GM12878 (cell line): ENCODE measurements around the gene ANGEL1. TPM values are rescaled to one million over a fixed set of nuclear protein-coding genes. Genes with fewer than 3 reads are reported as not detected.

Experiments
- ATAC-seq: fragments of 200-7000 bp; cut with Tn5 transposase; 3 replicates; pipeline ENCODE4 v1.9.1; 2020; ENCODE audit warnings: mild to moderate bottlenecking, moderate library complexity
- BruUV-seq: library from RNA; stranded (reverse); fragments of 400-500 nt; replicated peaks from 2 replicates; lab custom pipeline; 2021; lab: Mats Ljungman, UMichigan
- CTCF ChIA-PET: fragments of 300-600 bp; sonication (Branson Sonifier 250); formaldehyde crosslinking; extraction: SDS; loops from one replicate; lab custom pipeline; 2021; ENCODE audit warnings: inconsistent platforms; lab: Yijun Ruan, JAX
- POLR2A ChIA-PET: fragments of 350-600 bp; formaldehyde crosslinking; extraction: SDS; loops from one replicate; lab custom pipeline; 2021; ENCODE audit warnings: inconsistent platforms; lab: Charles Lee
- RAD21 ChIA-PET: fragments of 300-600 bp; sonication (Branson Sonifier 250); formaldehyde crosslinking; loops from one replicate; lab custom pipeline; 2023; ENCODE audit warnings: antibody characterized with exemption; ENCODE audit not compliant: unreplicated experiment; lab: Charles Lee
- SMC1A ChIA-PET: fragments of 300-600 bp; sonication (Branson Sonifier 250); formaldehyde crosslinking; loops from one replicate; lab custom pipeline; 2023; ENCODE audit not compliant: unreplicated experiment, uncharacterized antibody; lab: Charles Lee
- DNase-seq: peaks from one replicate; pipeline ENCODE4 v3.0.0-alpha.2; 2011; ENCODE audit warnings: low read depth, low spot score
- FAIRE-seq: peaks from 3 replicates; lab custom pipeline; 2011; peaks lifted over from hg19 to GRCh38; lab: Jason Lieb, UNC
- H2AFZ ChIP-seq: 2 replicates; pipeline ENCODE4 v1.6.0; 2011; ENCODE audit warnings: low read depth, low read length, control low read depth; ENCODE audit not compliant: control insufficient read depth
- H3K27ac ChIP-seq: 2 replicates; pipeline ENCODE4 v1.5.1; 2011; ENCODE audit warnings: control low read depth; ENCODE audit not compliant: control insufficient read depth, insufficient read depth
- H3K27me3 ChIP-seq, 2 experiments: replicated peaks in 1 of 2; 2 replicates each; pipeline versions ENCODE4 v1.6.0 to v1.6.1; 2011; ENCODE audit warnings: low read length in 1 of 2; ENCODE audit not compliant: control insufficient read depth in 2 of 2, insufficient read depth in 2 of 2
- H3K36me3 ChIP-seq, 2 experiments: 2 replicates each; pipeline ENCODE4 v1.5.1; 2011; ENCODE audit warnings: low read length in 1 of 2; ENCODE audit not compliant: control insufficient read depth in 2 of 2, insufficient read depth in 2 of 2
- H3K4me1 ChIP-seq: 2 replicates; pipeline ENCODE4 v1.6.1; 2011; ENCODE audit warnings: mild to moderate bottlenecking, low read length, moderate library complexity, mixed read lengths; ENCODE audit not compliant: control insufficient read depth, insufficient read depth
- H3K4me2 ChIP-seq: 2 replicates; pipeline ENCODE4 v1.6.0; 2011; ENCODE audit warnings: control low read depth; ENCODE audit not compliant: control insufficient read depth, insufficient read depth
- H3K4me3 ChIP-seq: fragments of 200-600 bp; sonication (generic); 2 replicates; pipeline ENCODE4 v1.5.1; 2016
- H3K79me2 ChIP-seq: 2 replicates; pipeline ENCODE4 v1.6.0; 2011; ENCODE audit warnings: low read length; ENCODE audit not compliant: control insufficient read depth, insufficient read depth
- H3K9ac ChIP-seq: 2 replicates; pipeline ENCODE4 v1.8.0; 2011; ENCODE audit warnings: low read length, control low read depth, mixed read lengths; ENCODE audit not compliant: control insufficient read depth, insufficient read depth
- H3K9me3 ChIP-seq: replicated peaks from 3 replicates; pipeline ENCODE4 v1.5.1; 2011; ENCODE audit warnings: mild to moderate bottlenecking, low read length; ENCODE audit not compliant: control insufficient read depth, insufficient read depth
- H4K20me1 ChIP-seq: 2 replicates; pipeline ENCODE4 v1.6.0; 2011; ENCODE audit not compliant: control insufficient read depth, insufficient read depth
- BHLHE40 ChIP-seq, 2 experiments: fragments of 450-650 bp in 1 of 2; IDR thresholded peaks; 2 replicates each; pipeline ENCODE4 v1.6.1; 2011 to 2017; ENCODE audit warnings: low read depth in 2 of 2, borderline replicate concordance in 1 of 2, improper control_type of control experiment in 1 of 2, low read length in 1 of 2, mild to moderate bottlenecking in 1 of 2
- CREM ChIP-seq: IDR thresholded peaks from 2 replicates; pipeline ENCODE4 v1.6.1; 2014; ENCODE audit warnings: antibody characterized with exemption, low read depth
- CTCF ChIP-seq, 3 experiments: IDR thresholded peaks in 2 of 3; conservative IDR thresholded peaks in 1 of 3; 2 replicates each; pipeline ENCODE4 v1.5.1; 2011; ENCODE audit warnings: low read depth in 3 of 3, low read length in 3 of 3, mild to moderate bottlenecking in 3 of 3, control low read depth in 2 of 3, moderate library complexity in 2 of 3, inconsistent platforms in 1 of 3, mixed read lengths in 1 of 3; ENCODE audit not compliant: control insufficient read depth in 2 of 3, insufficient read depth in 1 of 3; ENCODE audit errors: extremely low read depth in 1 of 3
- CUX1 ChIP-seq: IDR thresholded peaks from 2 replicates; pipeline ENCODE4 v1.6.1; 2012; ENCODE audit warnings: improper control_type of control experiment, low read depth, low read length; ENCODE audit not compliant: insufficient replicate concordance
- RBBP5 ChIP-seq: fragments of 200-600 bp; sonication (generic); conservative IDR thresholded peaks from 2 replicates; pipeline ENCODE4 v1.6.1; 2016
- SMAD1 ChIP-seq: fragments of 450-650 bp; IDR thresholded peaks from 2 replicates; pipeline ENCODE4 v1.6.1; 2018; ENCODE audit warnings: mild to moderate bottlenecking, low read depth; ENCODE audit not compliant: partially characterized antibody
- WRNIP1 ChIP-seq: IDR thresholded peaks from 2 replicates; pipeline ENCODE4 v1.6.1; 2011; ENCODE audit warnings: low read depth, low read length, improper control_type of control experiment, borderline replicate concordance
- WGBS: methylation state at CpG from one replicate; pipeline ENCODE4 v1.1.6; 2016; ENCODE audit warnings: low lambda C conversion rate; ENCODE audit not compliant: insufficient replicate concordance, insufficient coverage; ENCODE audit errors: missing lambda C conversion rate; 5-methylcytosine and 5-hydroxymethylcytosine counted together
- in situ Hi-C: fragments of 300-500 bp; cut with MboI; formaldehyde crosslinking; loops from 9 replicates; pipeline ENCODE4 v1.14.3; 2018; ENCODE audit warnings: mixed read lengths
- intact Hi-C: fragments of 100-400 bp; cut with micrococcal nuclease; formaldehyde crosslinking; loops from one replicate; pipeline ENCODE4 v1.14.2; 2022; ENCODE audit not compliant: unreplicated experiment
- polyA plus RNA-seq, 11 experiments: library from polyadenylated mRNA; depleted of rRNA in 4 of 11; unstranded in 6 of 11; stranded (reverse) in 5 of 11; fragments of >200 nt; fragmentation: Nextera tagmentation in 4 of 11; fragmentation: Illumina TruSeq in 1 of 11; extraction: Ambion mirVana in 4 of 11; extraction: Trizol in 1 of 11; gene quantifications; 1 replicate in 1 of 11; 2 replicates in 10 of 11; pipeline versions ENCODE4 v1.2.1 to v1.2.3, GENCODE V29; 2011 to 2016; ENCODE audit warnings: inconsistent platforms in 2 of 11, missing spikeins in 2 of 11, low read depth in 1 of 11
- total RNA-seq, 4 experiments: library from RNA; depleted of rRNA in 3 of 4; stranded (reverse); fragments of >200 nt in 3 of 4; fragmentation: Illumina TruSeq in 1 of 4; extraction: Trizol in 1 of 4; gene quantifications; 2 replicates each; pipeline versions ENCODE4 v1.2.1 to v1.2.3, GENCODE V29; 2013 to 2021

The ANGEL1 gene
- total and polyA plus RNA-seq, 10 of the 15 experiments (the other 5 are each of a cell fraction or from before 2014, with no cell fraction given), result 1.7 to 29.7 (median 12.3) TPM

- BruUV-seq, result no TSS peak
- RAD21 ChIA-PET, result interaction anchor here (1.4 to 1.9 kb wide), 2 partner anchors 24 to 98 kb away, joined by 4 read pairs; no protein-coding TSS in a partner anchor
- Histone ChIP-seq H3K9ac (no peak overlapping the region), H3K27ac (no peak overlapping the region), H3K79me2 (peaks cover 7% of the 10 kb centered on the region), H3K4me2 (no peak overlapping the region), H3K36me3 (peaks cover 0 to 5% of the 10 kb centered on the region in 2 experiments; a peak in 2 of 4 replicates), H2AFZ (no peak overlapping the region), H3K4me1 (no peaks in the 10 kb centered on the region), H3K4me3 (no peak overlapping the region), H3K9me3 (no peaks in the 10 kb centered on the region), H4K20me1 (no peaks in the 10 kb centered on the region), H3K27me3 (no peaks in the 10 kb centered on the region)
- 92% methylated on average over 1 of the region's 1 CpG for WGBS
- DNase-seq, result no peak
- no peak for FAIRE-seq
- POLR2A ChIA-PET, result no interaction called here
- SMC1A ChIA-PET, result interaction anchor here (1.0 kb wide), 1 partner anchor 43 kb away, joined by 3 read pairs; no protein-coding TSS in a partner anchor
- CTCF ChIA-PET, result interaction anchor here (1.1 to 8.5 kb wide), 4 partner anchors 10 to 98 kb away, joined by 3 to 132 read pairs (median 4); no protein-coding TSS in a partner anchor
- in situ Hi-C loops, result no loop called here
- intact Hi-C loops, result no loop called here
- TF ChIP-seq BHLHE40 (IDR thresholded peaks at IDR 0.05; ENCODE audit: borderline replicate concordance in 1 of 2, low read depth in 2 of 2, low read length in 1 of 2) (no peak), RBBP5 (no peak), SMAD1 (no peak), CREM (no peak)
- no peak for ATAC-seq
Measured at GRCh38 chr14:76808011-76808410, 4.7 kb downstream of the ANGEL1 start.

DNA sequence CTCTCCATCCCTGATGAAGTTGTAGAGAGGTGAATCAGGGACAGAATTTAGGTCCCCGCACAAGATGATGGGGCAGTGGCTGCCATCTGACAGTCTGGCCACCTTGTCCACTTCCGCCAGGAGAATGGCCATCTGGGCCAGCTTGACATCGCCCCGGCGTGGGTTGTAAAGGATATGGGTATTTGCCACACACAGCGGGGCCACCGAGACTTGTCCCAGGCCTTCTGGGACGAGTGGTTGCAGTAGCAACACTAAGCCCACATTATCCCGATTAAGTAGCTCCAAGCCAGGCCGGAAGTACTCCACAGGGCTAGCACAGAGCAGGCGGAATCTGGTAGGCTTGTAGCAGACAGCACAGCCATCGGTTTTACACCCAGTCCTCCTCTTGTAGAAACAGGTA lies 6.2 kb downstream of the ANGEL1 start:
- 95% methylated on average over 12 of the region's 12 CpGs for WGBS
- no peak for TF ChIP-seq WRNIP1
- TF ChIP-seq CTCF (IDR thresholded peaks at IDR 0.05 in 2 of 3, conservative IDR thresholded peaks at IDR 0.05 in 1 of 3; ENCODE audit: control insufficient read depth in 2 of 3, extremely low read depth in 1 of 3, insufficient read depth in 1 of 3, low read depth in 3 of 3, low read length in 3 of 3), result no peak
- TF ChIP-seq CUX1, result no peak

More for the DNA sequence above, 6.2 kb downstream of the ANGEL1 start:
- H3K4me1 ChIP-seq, result no peaks in the 10 kb centered on the region
- H3K9ac ChIP-seq, result no peak overlapping the region
- ChIA-PET SMC1A (interaction anchor here (1.0 to 2.4 kb wide), 3 partner anchors 15 to 96 kb away, joined by 3 to 9 read pairs (median 6); no protein-coding TSS in a partner anchor), POLR2A (no interaction called here), CTCF (interaction anchor here (1.3 to 8.5 kb wide), 3 partner anchors 9 to 96 kb away, joined by 4 to 132 read pairs (median 5); no protein-coding TSS in a partner anchor), RAD21 (interaction anchor here (0.5 to 1.9 kb wide), 3 partner anchors 17 to 223 kb away, joined by 3 to 4 read pairs (median 4); no protein-coding TSS in a partner anchor)
- no peaks in the 10 kb centered on the region for H3K27me3 ChIP-seq
- H3K79me2 ChIP-seq, result peaks cover 4% of the 10 kb centered on the region
- intact Hi-C loops, result no loop called here
- no TSS peak for BruUV-seq
- no peak overlapping the region for H3K27ac ChIP-seq
- ATAC-seq (no peak), FAIRE-seq (no peak), DNase-seq (no peak)
- no peaks in the 10 kb centered on the region for H4K20me1 ChIP-seq
- in situ Hi-C loops, result no loop called here
- H3K9me3 ChIP-seq, result no peaks in the 10 kb centered on the region
- no peak overlapping the region for H3K4me3 ChIP-seq
- no peak overlapping the region for H3K4me2 ChIP-seq
- H2AFZ ChIP-seq, result no peak overlapping the region
- peaks cover 0 to 7% of the 10 kb centered on the region in 2 experiments; a peak in 2 of 4 replicates for H3K36me3 ChIP-seq
